Vagina (tissue), 2 donors: Measurements from ENCODE around the gene ATP6V1C2. TPM values are rescaled to one million over a fixed set of nuclear protein-coding genes. Genes with fewer than 3 reads are reported as not detected.

Experiments
- DNase-seq, 2 donors: peaks; one replicate each; pipeline ENCODE4 v3.0.0-alpha.2; 2017; ENCODE audit errors: extremely low spot score in 2 of 2
- H3K27ac ChIP-seq: fragments of 200-600 bp; sonication (generic); one replicate; pipeline ENCODE4 v1.5.1; 2019
- H3K27me3 ChIP-seq: fragments of 200-600 bp; sonication (generic); one replicate; pipeline ENCODE4 v1.5.1; 2019
- H3K36me3 ChIP-seq, 2 donors: fragments of 200-600 bp; sonication (generic); one replicate each; pipeline ENCODE4 v1.5.1; 2017 to 2019
- H3K4me1 ChIP-seq: fragments of 200-600 bp; sonication (generic); one replicate; pipeline ENCODE4 v1.5.1; 2019
- H3K4me3 ChIP-seq, 2 donors: fragments of 200-600 bp; sonication (generic); 1 replicate in 1 of 2; 2 replicates in 1 of 2; pipeline ENCODE4 v1.5.1; 2016 to 2019
- H3K9me3 ChIP-seq: fragments of 200-600 bp; sonication (generic); one replicate; pipeline ENCODE4 v1.5.1; 2019
- CTCF ChIP-seq, 3 experiments: fragments of 450-650 bp in 2 of 3; fragments of 200-600 bp in 1 of 3; sonication (generic) in 1 of 3; IDR thresholded peaks; one replicate each; pipeline ENCODE4 v1.5.1; 2017 to 2019; ENCODE audit warnings: antibody characterized with exemption in 3 of 3, mild to moderate bottlenecking in 2 of 3, moderate library complexity in 2 of 3
- POLR2A ChIP-seq, 2 donors: fragments of 450-650 bp; IDR thresholded peaks; one replicate each; pipeline ENCODE4 v1.6.1; 2017; ENCODE audit warnings: antibody characterized with exemption in 2 of 2, mild to moderate bottlenecking in 2 of 2, moderate library complexity in 2 of 2
- POLR2AphosphoS5 ChIP-seq, 2 donors: sonication (generic); formaldehyde crosslinking; IDR thresholded peaks; one replicate each; pipeline ENCODE4 v1.9.0; 2017; ENCODE audit warnings: antibody characterized with exemption in 2 of 2, mild to moderate bottlenecking in 2 of 2, low read depth in 1 of 2; ENCODE audit not compliant: insufficient read depth in 1 of 2
- intact Hi-C: fragments of 100-400 bp; cut with DNase I; formaldehyde crosslinking; loops from one replicate; pipeline ENCODE4 v1.15.1; 2023
- total RNA-seq: library from RNA; depleted of rRNA; stranded (reverse); fragments of >200 nt; gene quantifications from one replicate; pipeline ENCODE4 v1.2.3, GENCODE V29; 2016

Gene ATP6V1C2
- total RNA-seq, 1 donor from 2014 or later, result 134 TPM

- H3K4me1 ChIP-seq, result peaks cover 17% of the 10 kb centered on the region
- no peaks in the 10 kb centered on the region for H3K9me3 ChIP-seq
- no peak for DNase-seq
- H3K4me3 ChIP-seq, result no peak overlapping the region
- no peak overlapping the region for H3K27ac ChIP-seq
- peaks cover 0 to 12% of the 10 kb centered on the region in 2 donors for H3K36me3 ChIP-seq
- TF ChIP-seq POLR2A (IDR thresholded peaks at IDR 0.05) (no peak), POLR2AphosphoS5 (IDR thresholded peaks at IDR 0.05; ENCODE audit: insufficient read depth in 1 of 2, low read depth in 1 of 2) (no peak), CTCF (IDR thresholded peaks at IDR 0.05) (no peak)
- intact Hi-C loops, result no loop called here
- no peaks in the 10 kb centered on the region for H3K27me3 ChIP-seq
These were observed 54.4 kb downstream of the ATP6V1C2 start for GRCh38 chr2:10775831-10776230.

- peaks cover 0 to 17% of the 10 kb centered on the region in 2 donors for H3K36me3 ChIP-seq
- no peaks in the 10 kb centered on the region for H3K9me3 ChIP-seq
- TF ChIP-seq CTCF (IDR thresholded peaks at IDR 0.05) (no peak), POLR2AphosphoS5 (IDR thresholded peaks at IDR 0.05; ENCODE audit: insufficient read depth in 1 of 2, low read depth in 1 of 2) (no peak), POLR2A (IDR thresholded peaks at IDR 0.05) (no peak)
- no peaks in the 10 kb centered on the region for H3K27me3 ChIP-seq
- no peak overlapping the region for H3K27ac ChIP-seq
- H3K4me1 ChIP-seq, result peaks cover 17% of the 10 kb centered on the region
- intact Hi-C loops, result no loop called here
- DNase-seq, result no peak
- no peak overlapping the region for H3K4me3 ChIP-seq
These were observed 55.0 kb downstream of the ATP6V1C2 start for GRCh38 chr2:10776231-10776977.

GRCh38 chr2:10777111-10777841 lies 55.8 kb downstream of the ATP6V1C2 start:
- intact Hi-C loops, result no loop called here
- peaks cover 0 to 25% of the 10 kb centered on the region in 2 donors for H3K36me3 ChIP-seq
- no peaks in the 10 kb centered on the region for H3K27me3 ChIP-seq
- TF ChIP-seq CTCF (IDR thresholded peaks at IDR 0.05) (no peak), POLR2AphosphoS5 (IDR thresholded peaks at IDR 0.05; ENCODE audit: insufficient read depth in 1 of 2, low read depth in 1 of 2) (no peak), POLR2A (IDR thresholded peaks at IDR 0.05) (no peak)
- no peaks in the 10 kb centered on the region for H3K9me3 ChIP-seq
- no peak for DNase-seq
- peaks cover 17% of the 10 kb centered on the region for H3K4me1 ChIP-seq
- H3K4me3 ChIP-seq, result no peak overlapping the region
- H3K27ac ChIP-seq, result no peak overlapping the region

- H3K27ac ChIP-seq, result no peak overlapping the region
- no peaks in the 10 kb centered on the region for H3K27me3 ChIP-seq
- H3K4me1 ChIP-seq, result peaks cover 17% of the 10 kb centered on the region
- intact Hi-C loops, result no loop called here
- H3K36me3 ChIP-seq, result peaks cover 0 to 30% of the 10 kb centered on the region in 2 donors
- no peak for DNase-seq
- TF ChIP-seq CTCF (IDR thresholded peaks at IDR 0.05) (no peak), POLR2AphosphoS5 (IDR thresholded peaks at IDR 0.05; ENCODE audit: insufficient read depth in 1 of 2, low read depth in 1 of 2) (no peak), POLR2A (IDR thresholded peaks at IDR 0.05) (no peak)
- no peaks in the 10 kb centered on the region for H3K9me3 ChIP-seq
- no peak overlapping the region for H3K4me3 ChIP-seq
These were observed 56.7 kb downstream of the ATP6V1C2 start for GRCh38 chr2:10777842-10778723.
